Parathyroid adenoma (tissue), 2 donors: ENCODE data around the gene MYBPH.

Experiments
- H2AFZ ChIP-seq: fragments of 300-600 bp; sonication (generic); one replicate; pipeline ENCODE4 v1.7.0; 2017; ENCODE audit warnings: antibody characterized with exemption, mild to moderate bottlenecking
- H3K27ac ChIP-seq: fragments of 300-600 bp; sonication (generic); one replicate; pipeline ENCODE4 v1.7.0; 2017
- H3K27me3 ChIP-seq: fragments of 300-600 bp; sonication (generic); one replicate; pipeline ENCODE4 v1.7.0; 2017; ENCODE audit warnings: low read length; ENCODE audit not compliant: control insufficient read depth, insufficient read depth
- H3K36me3 ChIP-seq: fragments of 300-600 bp; sonication (generic); one replicate; pipeline ENCODE4 v1.7.0; 2017; ENCODE audit warnings: low read length; ENCODE audit not compliant: control insufficient read depth, insufficient read depth
- H3K4me1 ChIP-seq: fragments of 300-600 bp; sonication (generic); one replicate; pipeline ENCODE4 v1.7.0; 2017; ENCODE audit warnings: control low read depth
- H3K4me2 ChIP-seq: fragments of 300-600 bp; sonication (generic); one replicate; pipeline ENCODE4 v1.7.0; 2017; ENCODE audit warnings: low read length
- H3K4me3 ChIP-seq: fragments of 300-600 bp; sonication (generic); one replicate; pipeline ENCODE4 v1.7.0; 2017; ENCODE audit warnings: low read depth, low read length
- H3K79me2 ChIP-seq: fragments of 300-600 bp; sonication (generic); one replicate; pipeline ENCODE4 v1.7.0; 2017; ENCODE audit warnings: control low read depth
- H3K9ac ChIP-seq: fragments of 300-600 bp; sonication (generic); one replicate; pipeline ENCODE4 v1.7.0; 2017; ENCODE audit warnings: mild to moderate bottlenecking
- H3K9me3 ChIP-seq: fragments of 300-600 bp; sonication (generic); one replicate; pipeline ENCODE4 v1.7.0; 2017; ENCODE audit warnings: low read length; ENCODE audit not compliant: control insufficient read depth
- CTCF ChIP-seq: fragments of 300-600 bp; sonication (generic); IDR thresholded peaks from one replicate; pipeline ENCODE4 v1.7.0; 2017; ENCODE audit warnings: antibody characterized with exemption, mild to moderate bottlenecking
- donor health status: primary hyperparathyroidism.

The MYBPH gene

GRCh38 chr1:203183828-203184227 is 8.2 kb upstream of the MYBPH start:
- H3K27ac ChIP-seq: no peak overlapping the region
- H3K27me3 ChIP-seq: no peaks in the 10 kb centered on the region
- no peak overlapping the region for H3K4me3 ChIP-seq
- no peak overlapping the region for H3K9ac ChIP-seq
- H3K79me2 ChIP-seq: no peaks in the 10 kb centered on the region
- no peaks in the 10 kb centered on the region for H3K4me1 ChIP-seq
- H3K4me2 ChIP-seq: no peak overlapping the region
- TF ChIP-seq CTCF: no peak
- H3K9me3 ChIP-seq: no peaks in the 10 kb centered on the region
- H2AFZ ChIP-seq: no peak overlapping the region
- H3K36me3 ChIP-seq: no peaks in the 10 kb centered on the region

GRCh38 chr1:203182387-203182953 is 6.8 kb upstream of the MYBPH start:
- Histone ChIP-seq H3K79me2 (no peaks in the 10 kb centered on the region), H3K9ac (no peak overlapping the region), H3K27ac (no peak overlapping the region), H3K27me3 (no peaks in the 10 kb centered on the region), H3K4me2 (no peak overlapping the region), H3K9me3 (no peaks in the 10 kb centered on the region), H3K4me3 (no peak overlapping the region), H3K4me1 (no peaks in the 10 kb centered on the region), H2AFZ (no peak overlapping the region), H3K36me3 (no peaks in the 10 kb centered on the region)
- no peak for TF ChIP-seq CTCF

- Histone ChIP-seq H3K27ac (no peak overlapping the region), H3K9me3 (no peaks in the 10 kb centered on the region), H2AFZ (no peak overlapping the region), H3K79me2 (no peaks in the 10 kb centered on the region), H3K9ac (no peak overlapping the region), H3K4me1 (no peaks in the 10 kb centered on the region), H3K4me3 (no peak overlapping the region), H3K27me3 (no peaks in the 10 kb centered on the region), H3K4me2 (no peak overlapping the region), H3K36me3 (no peaks in the 10 kb centered on the region)
- TF ChIP-seq CTCF: no peak
Measured at GRCh38 chr1:203181586-203182386, 6.2 kb upstream of the MYBPH start.

GRCh38 chr1:203180611-203181330 is 5.1 kb upstream of the MYBPH start:
- H3K4me3 ChIP-seq: no peak overlapping the region
- H3K4me2 ChIP-seq: no peak overlapping the region
- no peak overlapping the region for H2AFZ ChIP-seq
- no peaks in the 10 kb centered on the region for H3K27me3 ChIP-seq
- no peaks in the 10 kb centered on the region for H3K79me2 ChIP-seq
- TF ChIP-seq CTCF: no peak
- no peak overlapping the region for H3K9ac ChIP-seq
- H3K27ac ChIP-seq: no peak overlapping the region
- H3K4me1 ChIP-seq: no peaks in the 10 kb centered on the region
- H3K36me3 ChIP-seq: no peaks in the 10 kb centered on the region
- no peaks in the 10 kb centered on the region for H3K9me3 ChIP-seq
